ENCODE measurements around the gene KCP.
A peak's percentile ranks its signal among the peaks of the same experiment; 100 is the strongest.
"Not testable (repeated sequence)": the region's sequence is repeated elsewhere in the genome, so short reads cannot be mapped to it uniquely, and the experiment has no call there.

The KCP gene

DNA sequence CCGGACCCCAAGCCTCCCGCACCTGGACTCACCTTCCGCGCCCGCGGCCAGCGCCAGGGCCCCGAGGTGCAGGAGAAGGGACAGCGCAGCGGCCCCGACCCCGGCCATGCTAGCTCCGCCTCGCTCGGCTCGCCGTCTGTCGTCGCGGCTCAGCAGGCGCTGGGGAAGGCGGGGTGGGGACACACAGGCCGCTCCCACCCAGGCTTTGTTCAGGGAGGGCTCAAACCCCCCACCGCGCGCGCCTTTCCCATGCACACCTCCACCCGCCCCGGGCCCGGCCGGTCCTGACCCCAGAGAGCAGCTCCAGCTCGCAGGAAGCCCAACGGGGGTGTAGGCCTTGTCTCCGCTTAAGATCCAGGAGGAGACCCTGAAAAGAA, at the start of gene KCP:
KCP (minus strand) TSS at position 141 of the 377 bp plus-strand sequence; CDS start at position 108, 33 bp downstream.
- intact Hi-C loops (cut with DNase I): no loop called here
- no peak for DNase-seq

- intact Hi-C loops (cut with DNase I): no loop called here
- no peak for DNase-seq
These were observed 48.8 kb upstream of the KCP start for GRCh38 chr7:128959296-128959695.

DNA sequence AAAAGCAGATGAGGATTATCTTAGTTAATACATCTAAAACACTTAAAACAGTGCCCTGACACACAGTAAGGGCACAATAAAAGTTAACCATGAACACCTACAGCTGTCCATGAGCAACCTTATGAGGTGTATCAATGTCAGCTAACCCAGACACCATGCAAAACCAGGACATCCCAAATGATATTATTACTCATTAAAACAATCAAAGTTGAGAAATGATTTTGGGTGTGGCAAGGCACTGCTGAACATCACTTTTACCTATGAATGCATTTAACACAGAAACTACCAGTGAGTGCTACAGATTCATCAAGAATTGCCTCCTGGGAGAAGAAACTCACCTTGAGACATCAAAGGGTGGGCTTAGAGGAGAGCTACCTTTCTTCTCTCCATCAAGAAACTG, 45.5 kb upstream of the KCP start:
- intact Hi-C loops (cut with DNase I): no loop called here
- no peak for DNase-seq

GRCh38 chr7:128954830-128955802, 44.6 kb upstream of the KCP start:
- peak in 3 of 42 donors; percentile 19 to 57 (median 22) for DNase-seq
- intact Hi-C loops (cut with DNase I): no loop called here

- no peak for DNase-seq
- intact Hi-C loops (cut with DNase I): no loop called here
These were observed 43.6 kb upstream of the KCP start for GRCh38 chr7:128954150-128954549.

- DNase-seq: peak in 1 of 42 donors; percentile 22
- intact Hi-C loops (cut with DNase I): no loop called here
These were observed 40.8 kb upstream of the KCP start for GRCh38 chr7:128951296-128951695.

DNA sequence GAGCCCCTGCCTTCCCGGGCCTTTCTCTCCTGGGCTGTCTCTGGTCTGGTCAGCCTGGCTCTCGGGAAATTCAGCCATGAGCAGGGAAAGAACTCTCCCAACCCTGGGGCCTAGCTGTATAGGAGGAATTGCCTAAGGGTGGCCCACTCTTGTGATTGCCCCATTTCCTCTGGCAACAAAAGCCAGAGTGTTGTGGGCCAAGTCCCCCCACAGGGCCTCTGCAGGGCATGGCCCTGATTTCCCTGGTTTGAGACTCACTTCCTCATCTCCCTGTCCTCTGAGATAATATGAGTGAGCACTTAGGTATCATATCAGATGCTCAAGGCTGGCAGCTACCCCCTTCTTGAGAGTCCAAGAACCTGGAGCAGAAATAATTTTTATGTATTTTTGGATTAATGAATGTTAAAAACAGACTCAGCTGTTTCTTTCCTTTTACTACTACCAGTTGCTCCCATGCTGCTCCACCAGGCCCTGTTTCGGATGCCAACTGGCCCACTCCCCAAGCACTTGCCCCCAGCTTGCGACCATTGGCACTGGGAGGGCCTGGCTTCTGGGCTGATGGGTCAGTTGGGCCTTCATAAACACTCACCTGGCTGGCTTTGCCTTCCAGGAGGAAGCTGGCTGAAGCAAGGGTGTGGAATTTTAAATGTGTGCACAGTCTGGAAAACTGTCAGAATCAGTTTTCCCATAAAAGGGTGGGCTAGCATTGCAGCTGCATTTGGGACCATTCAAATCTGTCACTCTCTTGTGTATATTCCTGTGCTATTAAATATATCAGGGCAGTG, 38.7 kb upstream of the KCP start:
- peak in 7 of 42 donors; percentile 20 to 47 (median 32) for DNase-seq
- intact Hi-C loops (cut with DNase I): no loop called here

DNA sequence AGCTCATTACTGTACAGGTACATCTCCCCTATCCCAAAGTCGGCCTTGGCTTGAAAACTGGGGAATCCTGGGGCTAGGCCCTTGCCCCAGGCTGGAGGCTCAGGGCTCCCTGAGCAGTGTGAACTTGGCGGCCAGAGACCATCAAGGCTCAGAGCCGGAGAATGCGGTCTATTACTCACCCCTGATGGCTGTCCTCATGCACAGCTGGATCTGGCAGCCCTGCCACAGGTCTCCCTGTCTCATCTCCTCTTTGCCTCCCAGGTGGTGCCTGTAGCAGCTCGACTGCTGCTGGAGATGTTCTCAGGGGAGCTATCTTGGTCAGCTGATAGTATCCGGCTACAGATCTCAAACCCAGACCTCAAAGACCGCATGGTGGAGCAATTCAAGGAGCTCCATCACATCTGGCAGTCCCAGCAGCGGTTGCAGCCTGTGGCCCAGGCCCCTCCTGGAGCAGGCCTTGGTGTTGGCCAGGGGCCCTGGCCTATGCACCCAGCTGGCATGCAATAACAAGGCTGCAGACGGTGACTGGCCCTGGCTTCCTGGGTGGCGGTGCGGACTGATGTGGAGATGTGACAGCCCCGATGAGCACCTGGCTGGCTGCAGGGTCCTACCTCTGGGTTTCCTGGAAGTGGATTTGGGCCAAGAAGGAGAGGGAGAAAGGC, 37.9 kb upstream of the KCP start:
- peak in 2 of 42 donors; percentile 4 to 37 for DNase-seq
- intact Hi-C loops (cut with DNase I): no loop called here

- intact Hi-C loops (cut with DNase I): no loop called here
- DNase-seq: peak in 1 of 42 donors; percentile 27
These were observed 37.3 kb upstream of the KCP start for GRCh38 chr7:128947854-128948253.

GRCh38 chr7:128946936-128947830, 36.7 kb upstream of the KCP start:
- peak in 1 of 42 donors; percentile 22 for DNase-seq
- intact Hi-C loops (cut with DNase I): no loop called here

- DNase-seq: peak in 1 of 42 donors; percentile 28
- intact Hi-C loops (cut with DNase I): no loop called here
These were observed 35.3 kb upstream of the KCP start for GRCh38 chr7:128945668-128946366.

- intact Hi-C loops (cut with DNase I): no loop called here
- DNase-seq: peak in 1 of 42 donors; percentile 3
These were observed 34.2 kb upstream of the KCP start for GRCh38 chr7:128944487-128945236.

DNA sequence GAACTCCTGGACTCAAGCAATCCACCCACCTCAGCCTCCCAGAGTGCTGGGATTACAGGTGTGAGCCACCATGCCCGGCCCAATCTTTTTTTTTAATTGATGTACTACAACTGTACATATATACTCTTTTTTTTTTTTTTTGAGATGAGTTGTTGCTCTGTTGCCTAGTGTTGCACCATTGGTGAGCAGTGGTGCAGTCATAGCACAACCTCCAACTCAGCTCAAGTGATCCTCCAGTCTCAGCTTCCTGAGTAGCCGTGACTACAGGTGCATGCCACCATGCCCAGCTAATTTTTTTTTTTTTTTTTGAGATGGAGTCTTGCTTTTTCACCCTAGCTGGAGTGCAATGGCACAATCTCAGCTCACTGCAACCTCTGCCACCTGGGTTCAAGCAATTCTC, 32.7 kb upstream of the KCP start:
- DNase-seq; intact Hi-C loops (cut with DNase I): not testable (repeated sequence)

GRCh38 chr7:128941946-128942526, 31.5 kb upstream of the KCP start:
- intact Hi-C loops (cut with DNase I): no loop called here
- peak in 1 of 42 donors; percentile 8 for DNase-seq

GRCh38 chr7:128941323-128941890, 30.9 kb upstream of the KCP start:
- intact Hi-C loops (cut with DNase I): no loop called here
- peak in 2 of 42 donors; percentile 7 to 41 for DNase-seq

Measured in head of caudate nucleus (tissue), 42 donors.